IPS-18a (cell line): ENCODE results near the gene APRT.
"Not testable (repeated sequence)": the region's sequence is repeated elsewhere in the genome, so short reads cannot be mapped to it uniquely, and the experiment has no call there.

Source experiments
- H3K27ac ChIP-seq: one replicate; pipeline ENCODE4 v1.5.1; 2013; ENCODE audit warnings: low read length
- H3K27me3 ChIP-seq: one replicate; pipeline ENCODE4 v1.6.1; 2013; ENCODE audit warnings: mild to moderate bottlenecking, low read length; ENCODE audit not compliant: control insufficient read depth, insufficient read depth
- H3K36me3 ChIP-seq: one replicate; pipeline ENCODE4 v1.6.1; 2013; ENCODE audit warnings: low read depth, low read length; ENCODE audit not compliant: control insufficient read depth
- H3K4me1 ChIP-seq: one replicate; pipeline ENCODE4 v1.6.1; 2013; ENCODE audit warnings: low read depth, low read length; ENCODE audit not compliant: control insufficient read depth
- H3K4me3 ChIP-seq: one replicate; pipeline ENCODE4 v1.5.1; 2013; ENCODE audit warnings: low read length
- H3K9ac ChIP-seq: one replicate; pipeline ENCODE4 v1.6.1; 2013; ENCODE audit warnings: mild to moderate bottlenecking, low read length, moderate library complexity
- H3K9me3 ChIP-seq: one replicate; pipeline ENCODE4 v1.6.1; 2013; ENCODE audit warnings: low read depth, low read length; ENCODE audit not compliant: control insufficient read depth

Gene APRT

GRCh38 chr16:88780142-88781062, 31.3 kb downstream of the APRT start:
- Histone ChIP-seq H3K27ac (no peak overlapping the region), H3K4me3 (no peak overlapping the region), H3K4me1 (peaks cover 9% of the 10 kb centered on the region), H3K36me3 (no peaks in the 10 kb centered on the region), H3K27me3 (no peaks in the 10 kb centered on the region), H3K9ac (no peak overlapping the region), H3K9me3 (no peaks in the 10 kb centered on the region)

DNA sequence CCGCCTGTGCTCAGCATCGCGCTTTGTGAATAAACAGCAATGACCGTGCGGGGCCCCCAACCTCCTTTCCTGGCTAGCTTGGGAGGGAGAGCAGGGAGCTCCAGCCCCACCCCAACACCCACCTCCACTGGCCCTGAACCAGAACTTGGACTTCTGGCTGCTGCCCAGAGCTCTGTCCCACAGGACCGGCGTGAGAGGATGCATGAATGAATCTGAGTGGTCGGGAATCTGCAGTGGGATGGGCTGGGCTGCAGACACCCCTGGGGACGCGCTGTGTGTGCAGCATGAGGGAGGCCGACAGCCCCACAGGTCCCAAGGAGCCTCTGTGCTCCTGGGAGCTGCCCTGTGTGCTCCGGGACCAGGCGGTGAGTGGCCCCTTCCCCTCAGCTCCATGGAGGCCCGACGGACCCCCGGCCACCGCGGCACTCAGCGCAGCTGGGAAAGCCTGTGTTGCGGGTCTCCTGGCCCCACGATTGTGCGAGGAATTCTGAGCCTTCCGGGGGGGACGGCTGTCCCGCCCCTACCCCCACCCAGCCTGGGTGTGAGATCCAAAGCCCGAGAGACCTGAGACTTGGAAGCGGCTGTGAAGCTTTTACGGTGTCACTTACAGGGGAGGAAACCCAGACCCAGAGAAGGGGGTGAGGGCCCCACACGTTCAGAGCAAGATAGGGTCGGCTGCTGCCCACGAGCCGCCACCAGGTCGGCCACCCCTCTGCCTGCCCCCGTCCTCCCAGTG, 32.2 kb downstream of the APRT start:
- H3K9ac ChIP-seq: no peak overlapping the region
- H3K9me3 ChIP-seq: no peaks in the 10 kb centered on the region
- no peaks in the 10 kb centered on the region for H3K27me3 ChIP-seq
- peaks cover 9% of the 10 kb centered on the region for H3K4me1 ChIP-seq
- H3K36me3 ChIP-seq: no peaks in the 10 kb centered on the region
- no peak overlapping the region for H3K27ac ChIP-seq
- H3K4me3 ChIP-seq: no peak overlapping the region

DNA sequence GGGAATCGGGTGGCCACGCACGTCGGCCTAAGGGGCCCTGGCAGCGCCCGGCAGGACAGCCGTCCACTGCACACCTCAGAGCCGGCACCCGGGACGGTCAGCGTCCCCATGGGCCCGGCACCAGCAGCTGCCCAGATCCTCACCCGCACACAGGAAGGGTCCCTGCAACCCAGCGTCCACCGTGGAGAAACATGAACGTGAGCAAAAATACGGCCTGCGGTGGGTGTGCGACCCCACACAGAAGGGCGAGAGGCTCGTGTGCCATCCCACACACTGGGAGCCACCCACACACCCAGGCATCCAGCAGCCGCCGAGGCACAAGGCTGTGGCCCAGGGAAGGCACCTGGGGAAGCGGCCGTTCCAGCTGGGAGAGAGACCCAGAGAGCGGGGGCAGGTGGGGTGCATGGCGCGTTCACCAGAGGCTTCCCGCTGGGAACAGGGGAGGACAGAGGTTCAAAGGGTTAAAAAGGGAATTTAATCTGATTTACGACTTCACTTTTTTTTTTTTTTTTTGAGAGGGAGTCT, 33.1 kb downstream of the APRT start:
- peaks cover 10% of the 10 kb centered on the region for H3K4me1 ChIP-seq
- H3K9ac ChIP-seq: no peak overlapping the region
- no peaks in the 10 kb centered on the region for H3K36me3 ChIP-seq
- H3K4me3 ChIP-seq: no peak overlapping the region
- H3K27me3 ChIP-seq: no peaks in the 10 kb centered on the region
- no peaks in the 10 kb centered on the region for H3K9me3 ChIP-seq
- no peak overlapping the region for H3K27ac ChIP-seq

- Histone ChIP-seq H3K4me1 (peaks cover 8% of the 10 kb centered on the region), H3K9me3 (no peaks in the 10 kb centered on the region), H3K27me3 (no peaks in the 10 kb centered on the region), H3K4me3 (no peak overlapping the region), H3K36me3 (no peaks in the 10 kb centered on the region), H3K9ac (no peak overlapping the region), H3K27ac (no peak overlapping the region)
Measured at GRCh38 chr16:88778271-88778525, 33.5 kb downstream of the APRT start.

GRCh38 chr16:88777471-88778270, 34.1 kb downstream of the APRT start:
- Histone ChIP-seq H3K27ac (no peak overlapping the region), H3K36me3 (no peaks in the 10 kb centered on the region), H3K4me3 (no peak overlapping the region), H3K9me3 (no peaks in the 10 kb centered on the region), H3K4me1 (peaks cover 8% of the 10 kb centered on the region), H3K27me3 (no peaks in the 10 kb centered on the region), H3K9ac (no peak overlapping the region)

GRCh38 chr16:88775825-88776224, 35.9 kb downstream of the APRT start:
- no peaks in the 10 kb centered on the region for H3K9me3 ChIP-seq
- H3K4me1 ChIP-seq: peaks cover 12% of the 10 kb centered on the region
- no peak overlapping the region for H3K4me3 ChIP-seq
- no peaks in the 10 kb centered on the region for H3K36me3 ChIP-seq
- no peaks in the 10 kb centered on the region for H3K27me3 ChIP-seq
- H3K9ac ChIP-seq: no peak overlapping the region
- H3K27ac ChIP-seq: no peak overlapping the region

DNA sequence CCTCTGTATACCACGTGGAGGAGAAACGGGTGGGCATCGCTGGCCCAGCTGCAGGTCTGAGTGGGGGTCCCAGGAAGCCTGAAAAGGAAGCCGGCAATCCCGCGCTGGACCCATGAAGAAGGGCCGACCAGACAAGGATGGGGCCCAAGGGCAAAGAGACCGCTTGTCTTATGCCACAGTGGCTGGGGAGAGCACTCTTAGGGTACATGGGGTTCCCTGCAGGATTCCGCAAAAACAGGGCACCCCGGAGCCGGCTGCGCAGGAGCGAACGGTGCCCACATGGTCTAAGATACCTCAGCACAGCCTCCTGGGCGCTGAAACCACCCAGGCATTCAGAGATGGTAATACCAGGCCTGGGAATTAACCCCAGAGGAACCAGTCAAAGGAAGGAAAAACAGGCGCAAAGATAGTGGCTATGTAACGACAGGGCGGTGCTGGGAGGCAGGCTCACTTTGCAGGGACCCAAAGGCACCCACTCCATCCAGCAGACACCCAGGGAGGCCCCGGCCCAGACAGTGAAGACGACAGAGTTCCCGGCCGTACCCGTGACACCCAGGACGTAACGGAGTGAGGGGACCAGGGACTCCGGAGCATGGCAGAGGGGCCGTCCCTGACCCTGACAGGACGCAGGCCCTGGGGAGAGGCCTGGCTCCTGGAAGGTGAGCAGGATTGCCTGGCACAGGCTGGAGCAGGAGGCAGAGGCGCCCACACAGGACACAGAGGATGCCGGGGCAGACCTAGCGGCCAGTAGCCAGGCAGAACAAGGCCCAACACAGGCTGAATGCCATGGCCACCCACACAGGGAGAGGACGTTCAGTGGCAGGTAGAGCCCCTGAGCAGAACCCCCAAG, 37.0 kb downstream of the APRT start:
- Histone ChIP-seq H3K4me3 (no peak overlapping the region), H3K27me3 (no peaks in the 10 kb centered on the region), H3K36me3 (no peaks in the 10 kb centered on the region), H3K4me1 (peaks cover 18% of the 10 kb centered on the region), H3K9ac (no peak overlapping the region), H3K27ac (no peak overlapping the region), H3K9me3 (no peaks in the 10 kb centered on the region)

DNA sequence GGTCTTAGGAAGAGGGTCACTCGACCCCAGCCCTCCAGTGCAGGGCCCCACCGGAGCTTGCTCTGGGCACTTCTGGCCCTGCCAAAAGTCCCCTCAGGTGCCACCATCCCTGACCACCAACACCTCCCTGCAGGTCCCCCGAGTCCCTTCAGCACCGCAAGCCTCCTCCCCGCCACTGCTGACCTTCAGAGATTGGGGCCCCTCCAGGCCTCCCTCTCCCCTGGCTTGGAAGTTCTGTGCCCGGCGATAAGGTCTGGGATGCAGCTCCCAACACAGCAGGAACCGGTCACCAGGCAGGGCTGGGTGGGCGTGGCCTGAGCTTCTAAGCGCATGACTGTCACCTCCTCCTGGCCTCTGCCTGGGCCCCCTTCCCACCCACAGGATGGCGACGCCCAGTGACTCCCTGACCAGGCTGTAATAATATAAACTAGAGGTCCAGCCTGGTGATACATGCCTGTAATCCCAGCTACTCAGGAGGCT, 37.9 kb downstream of the APRT start:
- H3K4me3 ChIP-seq: no peak overlapping the region
- H3K4me1 ChIP-seq: peaks cover 23% of the 10 kb centered on the region
- H3K27ac ChIP-seq: no peak overlapping the region
- H3K27me3 ChIP-seq: no peaks in the 10 kb centered on the region
- no peaks in the 10 kb centered on the region for H3K9me3 ChIP-seq
- H3K9ac ChIP-seq: no peak overlapping the region
- no peaks in the 10 kb centered on the region for H3K36me3 ChIP-seq

DNA sequence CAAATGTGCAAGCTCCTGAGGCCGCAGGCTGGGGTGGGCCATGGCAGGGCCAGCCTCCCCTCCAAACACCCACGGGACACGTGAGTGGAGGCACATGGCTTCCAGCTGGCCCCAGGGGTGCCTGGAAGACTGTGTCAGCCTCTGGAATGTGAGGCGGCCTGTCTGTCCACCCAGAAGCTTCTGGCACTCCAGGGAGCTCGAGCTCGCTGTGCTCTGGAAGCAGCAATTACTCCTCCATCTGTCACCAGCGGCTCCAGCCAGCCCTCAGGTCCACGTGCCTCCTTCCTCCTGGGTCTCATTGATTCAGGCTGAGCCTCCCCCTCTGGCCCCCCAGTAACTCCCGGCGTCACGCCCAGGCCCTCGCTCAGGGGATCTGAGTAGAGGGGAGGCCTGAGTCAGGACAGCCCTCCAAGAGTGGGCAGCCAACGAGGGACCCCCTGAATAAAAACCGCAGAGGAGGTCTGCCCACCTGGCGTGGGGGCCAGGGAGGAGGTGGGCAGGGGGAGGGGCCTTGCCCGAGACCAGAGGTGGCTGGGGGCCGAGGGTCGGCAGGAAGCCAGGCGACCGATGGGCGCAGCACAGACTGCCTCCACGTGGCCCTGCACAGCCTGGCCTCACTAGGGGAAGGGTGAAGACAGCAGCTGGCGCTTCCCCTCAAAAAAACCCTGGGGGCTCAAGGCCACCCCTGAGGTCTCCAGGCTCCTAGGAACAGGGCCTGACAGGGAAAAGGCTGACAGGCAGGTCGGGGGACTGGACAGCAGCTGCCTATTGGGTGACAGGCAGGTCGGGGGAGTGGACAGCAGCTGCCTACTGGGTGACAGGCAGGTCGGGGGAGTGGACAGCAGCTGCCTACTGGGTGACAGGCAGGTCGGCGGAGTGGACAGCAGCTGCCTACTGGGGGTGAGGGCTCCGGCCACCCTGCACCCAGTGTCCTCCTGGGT, 38.6 kb downstream of the APRT start:
- Histone ChIP-seq H3K36me3 (no peaks in the 10 kb centered on the region), H3K9ac (no peak overlapping the region), H3K27me3 (no peaks in the 10 kb centered on the region), H3K27ac (no peak overlapping the region), H3K4me1 (peaks cover 21% of the 10 kb centered on the region), H3K4me3 (no peak overlapping the region), H3K9me3 (no peaks in the 10 kb centered on the region)

DNA sequence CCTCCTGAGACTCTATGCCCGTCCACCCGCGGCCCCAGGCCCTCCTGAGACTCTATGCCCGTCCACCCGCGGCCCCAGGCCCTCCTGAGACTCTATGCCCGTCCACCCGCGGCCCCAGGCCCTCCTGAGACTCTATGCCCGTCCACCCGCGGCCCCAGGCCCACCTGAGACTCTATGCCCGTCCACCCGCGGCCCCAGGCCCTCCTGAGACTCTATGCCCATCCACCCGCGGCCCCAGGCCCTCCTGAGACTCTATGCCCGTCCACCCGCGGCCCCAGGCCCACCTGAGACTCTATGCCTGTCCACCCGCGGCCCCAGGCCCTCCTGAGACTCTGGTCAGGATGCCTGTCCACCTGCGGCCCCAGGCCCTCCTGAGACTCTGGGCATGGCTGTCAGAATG, 39.9 kb downstream of the APRT start:
- not testable (repeated sequence) for H3K27me3 ChIP-seq, H3K9ac ChIP-seq, H3K9me3 ChIP-seq, H3K27ac ChIP-seq, H3K36me3 ChIP-seq, H3K4me3 ChIP-seq
- H3K4me1 ChIP-seq: peaks cover 19% of the 10 kb centered on the region
